Sigmoid colon (tissue), 4 donors: ENCODE data around the gene CLN3.

Experiments used
- EP300 ChIP-seq, 4 donors: sonication (generic); formaldehyde crosslinking; IDR thresholded peaks; one replicate each; pipeline ENCODE4 v1.6.1; 2017; ENCODE audit warnings: antibody characterized with exemption in 4 of 4
- TF ChIP-seq, protein P1 (sequence below), 4 experiments: fragments of 450-650 bp in 3 of 4; fragments of 200-600 bp in 1 of 4; IDR thresholded peaks; one replicate each; pipeline ENCODE4 v1.5.1; 2016 to 2019; ENCODE audit warnings: antibody characterized with exemption in 4 of 4, mild to moderate bottlenecking in 3 of 4, moderate library complexity in 2 of 4

DNA sequence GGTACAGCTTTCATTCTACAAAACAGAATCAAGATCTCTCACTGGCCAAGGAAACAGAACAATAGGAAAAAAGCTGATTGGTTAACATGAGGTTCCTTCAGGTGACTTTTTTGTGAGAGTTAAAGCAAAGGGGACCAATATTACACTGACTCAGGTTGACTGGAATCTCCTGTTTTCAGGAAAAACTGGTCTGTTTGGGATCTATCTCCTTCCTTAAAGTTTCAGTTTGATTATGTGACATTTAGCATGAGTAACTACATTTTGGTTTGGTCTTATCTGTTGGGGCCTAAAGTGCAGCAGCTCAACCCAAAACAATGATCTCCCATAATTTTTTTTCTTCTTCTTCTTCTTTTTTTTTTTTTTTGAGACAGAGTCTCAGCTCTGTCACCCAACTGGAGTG, 37.2 kb upstream of the CLN3 start:
- TF ChIP-seq EP300 (IDR thresholded peaks at IDR 0.05) = no peak
- TF ChIP-seq, protein P1, sequence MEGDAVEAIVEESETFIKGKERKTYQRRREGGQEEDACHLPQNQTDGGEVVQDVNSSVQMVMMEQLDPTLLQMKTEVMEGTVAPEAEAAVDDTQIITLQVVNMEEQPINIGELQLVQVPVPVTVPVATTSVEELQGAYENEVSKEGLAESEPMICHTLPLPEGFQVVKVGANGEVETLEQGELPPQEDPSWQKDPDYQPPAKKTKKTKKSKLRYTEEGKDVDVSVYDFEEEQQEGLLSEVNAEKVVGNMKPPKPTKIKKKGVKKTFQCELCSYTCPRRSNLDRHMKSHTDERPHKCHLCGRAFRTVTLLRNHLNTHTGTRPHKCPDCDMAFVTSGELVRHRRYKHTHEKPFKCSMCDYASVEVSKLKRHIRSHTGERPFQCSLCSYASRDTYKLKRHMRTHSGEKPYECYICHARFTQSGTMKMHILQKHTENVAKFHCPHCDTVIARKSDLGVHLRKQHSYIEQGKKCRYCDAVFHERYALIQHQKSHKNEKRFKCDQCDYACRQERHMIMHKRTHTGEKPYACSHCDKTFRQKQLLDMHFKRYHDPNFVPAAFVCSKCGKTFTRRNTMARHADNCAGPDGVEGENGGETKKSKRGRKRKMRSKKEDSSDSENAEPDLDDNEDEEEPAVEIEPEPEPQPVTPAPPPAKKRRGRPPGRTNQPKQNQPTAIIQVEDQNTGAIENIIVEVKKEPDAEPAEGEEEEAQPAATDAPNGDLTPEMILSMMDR (IDR thresholded peaks at IDR 0.05) = no peak
